HG02938 (cell line): ENCODE data around the gene TMTC2.

Source experiments
- ATAC-seq: cut with Tn5 transposase; IDR thresholded peaks from one replicate; pipeline ENCODE4 v1.9.1; 2021; ENCODE audit warnings: mild to moderate bottlenecking, moderate library complexity; ENCODE audit not compliant: unreplicated experiment

TMTC2 gene

DNA sequence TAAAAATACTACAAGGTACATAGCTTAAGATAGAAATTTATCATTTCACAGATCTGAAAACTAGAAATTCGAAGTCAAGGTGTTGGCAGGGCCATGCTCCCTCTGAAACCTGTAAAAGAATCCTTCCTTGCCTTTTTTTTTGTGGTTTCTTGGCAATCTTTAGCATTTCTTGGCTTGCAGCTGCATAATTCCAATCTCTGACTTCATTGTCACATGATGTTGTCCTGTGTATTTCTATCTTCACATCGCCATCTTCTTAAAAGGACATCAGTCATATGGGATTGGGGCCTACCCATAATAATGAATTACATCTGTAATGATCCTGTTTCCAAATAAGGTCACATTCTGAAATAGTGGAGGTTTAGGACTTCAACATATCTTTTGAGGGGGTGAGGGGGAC, 250.4 kb downstream of the TMTC2 start:
- no peak for ATAC-seq

DNA sequence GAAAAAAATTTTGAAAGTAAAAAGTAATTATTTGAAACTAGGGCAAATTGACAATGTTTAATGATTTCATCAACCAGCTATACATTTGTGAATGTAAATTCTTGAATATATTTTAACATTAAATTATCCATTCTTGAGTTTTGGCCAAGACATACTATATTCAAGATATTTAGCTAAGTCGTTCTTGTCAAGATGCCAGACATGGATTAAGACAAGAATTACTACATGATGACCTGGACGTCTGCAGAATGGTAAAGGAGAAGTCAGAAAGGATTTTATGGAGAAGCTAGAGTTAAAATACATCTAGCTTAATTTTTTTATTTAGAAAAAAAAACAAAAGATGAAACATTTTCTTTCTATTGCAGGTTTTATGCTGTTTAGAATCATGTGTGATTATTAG, 255.8 kb downstream of the TMTC2 start:
- ATAC-seq = no peak

- ATAC-seq = peak; percentile 70
Measured at GRCh38 chr12:82942991-82943401, 256.3 kb downstream of the TMTC2 start.

DNA sequence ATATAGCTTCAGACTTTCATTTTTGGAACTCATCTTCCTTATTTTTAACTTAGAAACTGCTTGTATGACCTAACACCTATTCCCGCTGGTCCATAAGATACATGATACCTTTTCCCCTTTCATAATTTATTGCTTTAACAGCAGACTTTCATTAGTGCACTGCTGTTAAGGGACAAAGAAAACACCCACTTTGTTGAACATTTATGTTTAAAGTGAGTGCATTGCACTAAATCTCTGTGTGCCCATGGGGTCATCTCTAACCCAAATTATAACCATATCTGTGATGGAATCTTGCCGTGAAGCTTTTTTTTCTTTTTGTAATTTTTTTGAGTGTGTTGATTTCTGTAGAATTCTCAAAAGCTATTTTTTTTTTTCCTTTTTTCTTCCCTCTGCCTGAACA, 261.8 kb downstream of the TMTC2 start:
- no peak for ATAC-seq

DNA sequence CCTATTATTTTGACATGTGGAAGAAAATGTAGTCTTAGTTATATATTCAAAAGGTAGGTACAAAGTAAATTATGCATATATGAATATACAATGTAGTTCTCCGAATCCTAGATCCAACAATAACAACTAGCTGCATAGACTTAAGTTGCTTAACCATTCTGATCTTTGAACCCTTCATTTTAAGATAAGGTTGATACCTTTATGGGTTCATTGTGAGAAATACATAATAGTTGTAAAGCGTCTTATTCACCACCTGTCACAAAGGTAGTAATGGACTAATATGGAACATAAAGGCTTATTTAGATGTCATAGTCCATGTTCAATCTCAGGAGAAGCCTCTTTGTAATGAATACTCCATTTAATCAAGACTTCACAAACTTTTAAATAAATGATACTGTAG, 263.6 kb downstream of the TMTC2 start:
- ATAC-seq = no peak

DNA sequence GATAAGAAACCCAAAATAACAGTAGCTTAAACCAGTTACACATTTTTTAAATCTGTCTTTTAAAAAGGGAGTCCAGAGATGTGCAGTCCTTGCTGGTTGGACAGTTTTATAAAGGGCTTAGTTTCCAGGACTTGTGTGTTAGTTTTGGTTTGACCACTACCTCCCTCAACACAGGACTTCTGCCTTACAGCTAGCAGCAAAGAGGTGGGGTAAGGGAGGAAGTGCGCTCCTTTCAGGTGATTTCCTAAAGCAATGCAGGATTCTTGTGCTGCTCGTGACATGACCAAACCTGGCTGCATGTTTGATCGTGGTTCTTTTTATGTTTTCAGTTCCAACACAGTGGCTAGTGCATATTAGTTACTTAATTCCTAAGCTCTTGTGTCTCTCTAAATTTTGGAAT, 266.2 kb downstream of the TMTC2 start:
- ATAC-seq = no peak

DNA sequence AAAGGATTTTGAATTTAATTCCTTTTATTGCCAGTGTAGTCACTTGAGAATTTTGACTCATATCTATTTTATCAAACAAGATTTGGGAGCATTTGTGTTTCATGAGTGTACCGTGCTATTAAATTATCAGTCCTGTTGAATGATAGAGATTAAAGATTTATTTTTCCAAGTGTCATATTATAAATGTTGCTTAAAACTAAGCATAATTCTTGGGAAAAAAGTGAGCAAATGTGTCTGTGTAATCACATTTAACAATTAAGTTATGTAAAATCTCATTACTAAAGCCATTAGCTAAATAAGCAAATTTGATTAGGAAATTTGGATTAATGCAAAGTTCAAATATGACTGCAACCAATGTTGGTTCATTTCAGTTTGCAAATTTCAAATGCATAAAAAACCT, 266.7 kb downstream of the TMTC2 start:
- no peak for ATAC-seq

- no peak for ATAC-seq
Measured at GRCh38 chr12:82954064-82954463, 267.4 kb downstream of the TMTC2 start.

DNA sequence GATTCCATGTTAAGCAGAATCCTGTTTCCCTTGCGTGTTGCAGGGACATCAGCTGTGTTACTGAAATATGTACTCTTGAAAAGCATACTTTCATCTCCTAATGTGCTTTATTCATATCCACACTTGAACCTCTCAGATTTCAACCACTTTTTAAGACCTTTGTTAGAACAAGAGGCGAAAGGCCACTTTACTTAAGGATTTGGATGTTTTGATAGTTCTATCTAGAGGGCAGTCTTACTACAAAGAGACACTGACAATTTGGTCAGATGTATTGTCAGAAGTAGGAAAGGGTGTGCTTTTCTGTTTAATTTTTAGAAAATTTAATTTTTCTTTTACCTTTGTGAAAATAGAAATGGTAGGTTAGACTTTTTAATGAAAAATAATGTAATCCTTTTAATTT, 267.9 kb downstream of the TMTC2 start:
- no peak for ATAC-seq

GRCh38 chr12:82955043-82955442, 268.3 kb downstream of the TMTC2 start:
- no peak for ATAC-seq

DNA sequence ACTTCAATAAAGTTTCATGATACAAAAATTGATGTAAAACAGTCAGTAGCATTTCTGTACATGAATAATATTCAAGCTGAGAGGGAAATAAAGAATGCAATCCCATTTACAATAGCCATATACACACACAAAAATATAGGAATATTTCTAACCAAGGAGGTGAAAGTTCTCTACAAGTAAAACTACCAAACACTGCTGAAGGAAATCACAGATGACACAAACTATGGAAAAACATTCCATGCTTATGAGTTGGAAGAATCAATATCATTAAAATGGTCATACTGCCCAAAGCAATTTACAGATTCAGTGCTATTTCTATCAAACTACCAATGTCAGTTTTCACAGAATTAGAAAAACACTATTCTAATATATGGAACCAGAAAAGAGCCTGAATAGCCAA, 272.3 kb downstream of the TMTC2 start:
- no peak for ATAC-seq

- no peak for ATAC-seq
Measured at GRCh38 chr12:82959821-82960220, 273.1 kb downstream of the TMTC2 start.

- ATAC-seq = no peak
Measured at GRCh38 chr12:82961835-82962234, 275.1 kb downstream of the TMTC2 start.

GRCh38 chr12:82963956-82964355, 277.2 kb downstream of the TMTC2 start:
- ATAC-seq = no peak

DNA sequence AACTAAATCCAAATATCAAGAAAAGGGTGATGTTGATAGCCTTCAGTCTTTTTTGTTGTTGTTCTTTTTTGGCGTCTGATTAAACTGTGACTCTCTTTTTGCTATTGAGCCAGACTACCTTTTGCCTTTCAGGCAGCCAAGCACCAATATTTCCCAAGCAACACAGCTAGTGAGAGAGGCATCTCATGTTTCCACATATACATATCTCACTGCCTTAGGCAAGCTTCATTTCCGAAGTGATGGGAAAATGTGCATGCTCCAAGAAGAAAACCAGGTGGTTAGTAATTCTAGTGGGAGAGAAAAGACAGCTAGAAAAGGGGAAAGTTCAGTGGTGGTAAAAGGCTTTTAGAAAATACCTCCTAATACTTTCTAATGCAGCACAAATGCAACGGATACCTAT, 277.7 kb downstream of the TMTC2 start:
- no peak for ATAC-seq

GRCh38 chr12:82966001-82966559, 279.4 kb downstream of the TMTC2 start:
- ATAC-seq = no peak

DNA sequence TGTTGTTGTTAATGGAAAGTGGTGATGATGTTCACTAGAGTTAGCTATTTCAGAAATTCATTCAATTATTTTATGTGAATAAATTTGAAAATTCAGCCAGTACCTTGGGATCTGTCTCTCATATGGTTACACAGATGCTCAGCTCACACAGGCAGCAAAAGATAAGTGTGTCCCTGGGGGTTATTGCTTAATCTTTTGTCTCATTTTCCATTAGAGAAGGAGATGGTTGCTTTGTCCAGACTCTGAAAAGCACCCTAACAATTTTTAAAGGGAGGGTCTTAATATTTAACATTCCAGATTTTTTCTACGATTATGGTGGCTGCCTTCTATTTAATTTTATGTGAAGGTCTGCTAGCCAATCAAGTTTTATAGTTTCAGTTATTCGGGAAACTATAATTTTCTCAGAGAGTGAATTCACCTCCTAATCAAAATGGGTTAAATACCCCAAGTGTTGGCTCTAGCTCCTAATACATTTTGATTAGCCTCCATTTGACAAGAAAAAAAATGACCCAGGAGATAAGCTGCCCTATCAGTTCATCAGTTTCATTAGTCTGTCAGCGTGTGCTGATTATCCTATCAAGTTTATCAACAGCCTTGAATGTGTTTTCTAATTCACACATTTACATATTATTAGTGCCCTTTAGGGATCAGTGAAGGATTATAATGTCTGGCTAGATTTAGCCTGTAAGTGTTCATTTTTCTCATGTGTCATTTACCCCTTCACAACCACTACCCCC, 282.1 kb downstream of the TMTC2 start:
- ATAC-seq = no peak

- no peak for ATAC-seq
Measured at GRCh38 chr12:82970614-82971013, 283.9 kb downstream of the TMTC2 start.

GRCh38 chr12:82971584-82971983, 284.9 kb downstream of the TMTC2 start:
- ATAC-seq = no peak

DNA sequence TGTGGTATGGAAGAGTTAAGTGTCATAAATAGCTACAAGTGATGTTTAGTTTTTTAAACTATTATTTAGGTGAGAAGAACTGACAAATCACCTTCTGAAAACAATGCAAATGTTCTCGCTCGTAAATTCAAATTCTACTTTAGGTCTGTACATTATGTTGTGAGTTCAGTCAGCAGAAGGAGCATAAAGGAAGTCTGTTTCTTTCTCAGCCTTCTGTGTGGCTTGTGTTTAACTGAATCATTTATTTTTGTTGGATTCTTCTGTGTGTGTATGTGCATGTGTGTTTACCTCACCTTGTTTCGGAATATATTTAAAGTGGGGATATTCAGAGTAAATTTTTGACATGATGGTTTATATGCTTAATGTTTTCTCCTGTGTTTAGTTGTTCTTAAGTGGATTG, 285.9 kb downstream of the TMTC2 start:
- no peak for ATAC-seq

- no peak for ATAC-seq
Measured at GRCh38 chr12:82973592-82973991, 286.9 kb downstream of the TMTC2 start.

GRCh38 chr12:82981150-82981549, 294.4 kb downstream of the TMTC2 start:
- no peak for ATAC-seq

DNA sequence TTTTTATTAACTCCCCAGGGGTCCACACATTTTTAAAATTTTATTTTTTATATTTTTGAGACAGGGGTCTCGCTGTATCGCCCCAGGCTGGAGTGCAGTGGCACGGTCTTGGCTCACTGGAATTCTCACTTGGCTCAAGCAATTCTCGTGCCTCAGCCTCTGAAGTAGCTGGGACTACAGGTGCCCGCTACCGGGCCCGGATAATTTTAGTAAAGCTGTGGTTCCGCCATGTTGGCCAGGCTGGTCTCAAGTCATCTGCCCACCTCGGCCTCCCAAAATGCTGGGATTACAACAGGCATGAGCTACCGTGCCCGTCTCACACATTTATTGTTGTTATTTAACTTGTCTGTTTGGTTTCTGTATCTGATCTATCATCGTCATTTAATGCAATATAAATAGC, 307.4 kb downstream of the TMTC2 start:
- no peak for ATAC-seq
